Cardiac muscle cell (in vitro differentiated cells and primary cell): ENCODE results near the gene ESYT3. TPM values are rescaled to one million over a fixed set of nuclear protein-coding genes. Genes with fewer than 3 reads are reported as not detected.
A peak's percentile ranks its signal among the peaks of the same experiment; 100 is the strongest.

Experiments
- DNase-seq, 2 donors: peaks; one replicate each; pipeline versions ENCODE4 v3.0.0 to v3.0.0-alpha.2; 2010 to 2017; ENCODE audit warnings: low read depth in 1 of 2, low spot score in 1 of 2
- H3K27ac ChIP-seq: fragments of 200-600 bp; sonication (generic); 2 replicates; pipeline ENCODE4 v1.5.1; 2016
- H3K27me3 ChIP-seq: fragments of 200-600 bp; sonication (generic); 2 replicates; pipeline ENCODE4 v1.6.0; 2016; ENCODE audit warnings: control low read depth
- H3K36me3 ChIP-seq: fragments of 200-600 bp; sonication (generic); 2 replicates; pipeline ENCODE4 v1.5.1; 2016; ENCODE audit warnings: control low read depth
- H3K4me1 ChIP-seq: fragments of 200-600 bp; sonication (generic); 2 replicates; pipeline ENCODE4 v1.8.1; 2017; ENCODE audit warnings: low read depth, mild to moderate bottlenecking, mixed run types
- H3K4me3 ChIP-seq: fragments of 200-600 bp; sonication (generic); 2 replicates; pipeline ENCODE4 v1.5.1; 2016; ENCODE audit warnings: mild to moderate bottlenecking
- H3K9me3 ChIP-seq: fragments of 200-600 bp; sonication (generic); 2 replicates; pipeline ENCODE4 v1.5.1; 2017; ENCODE audit warnings: low read depth, mild to moderate bottlenecking, control low read depth
- polyA plus RNA-seq: library from polyadenylated mRNA; unstranded; fragments of >200 nt; fragmentation: Nextera tagmentation; extraction: Ambion mirVana; gene quantifications from 2 replicates; pipeline ENCODE4 v1.2.1, GENCODE V29; 2016
- total RNA-seq: library from RNA; depleted of rRNA; stranded (reverse); fragments of >200 nt; gene quantifications from 2 replicates; pipeline ENCODE4 v1.2.3, GENCODE V29; 2016
- TF ChIP-seq, protein P1 (sequence below): IDR thresholded peaks from 2 replicates; pipeline ENCODE4 v1.5.1; 2012; ENCODE audit warnings: low read depth, mild to moderate bottlenecking, low read length

Gene ESYT3
- total and polyA plus RNA-seq, 2 experiments from 2014 or later = 1.8 to 6.3 TPM

DNA sequence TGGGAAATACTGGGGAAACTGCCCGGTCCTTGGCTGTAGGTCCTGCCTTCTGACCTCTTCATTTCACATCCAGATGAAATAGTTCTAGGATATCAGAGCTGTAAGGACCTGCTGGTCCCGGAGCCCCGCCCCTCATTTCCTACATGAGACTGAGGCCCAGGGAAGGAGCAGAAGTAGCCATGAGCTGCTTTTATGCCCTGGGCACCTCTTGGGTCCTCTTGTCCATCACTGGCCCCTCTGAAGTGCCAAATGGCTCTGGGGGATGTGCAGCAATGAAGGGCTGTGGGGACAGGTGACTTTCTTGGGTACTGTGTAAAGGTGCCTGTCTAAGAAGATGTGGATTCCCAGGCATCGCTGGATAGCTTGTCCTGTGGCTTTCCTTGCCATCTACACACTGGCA lies 40.3 kb upstream of the ESYT3 start:
- no peak for DNase-seq
- no peak overlapping the region for H3K4me3 ChIP-seq
- peaks cover 4% of the 10 kb centered on the region for H3K36me3 ChIP-seq
- H3K27ac ChIP-seq = no peak overlapping the region
- H3K27me3 ChIP-seq = no peaks in the 10 kb centered on the region
- H3K4me1 ChIP-seq = peaks cover 18% of the 10 kb centered on the region
- TF ChIP-seq, protein P1, sequence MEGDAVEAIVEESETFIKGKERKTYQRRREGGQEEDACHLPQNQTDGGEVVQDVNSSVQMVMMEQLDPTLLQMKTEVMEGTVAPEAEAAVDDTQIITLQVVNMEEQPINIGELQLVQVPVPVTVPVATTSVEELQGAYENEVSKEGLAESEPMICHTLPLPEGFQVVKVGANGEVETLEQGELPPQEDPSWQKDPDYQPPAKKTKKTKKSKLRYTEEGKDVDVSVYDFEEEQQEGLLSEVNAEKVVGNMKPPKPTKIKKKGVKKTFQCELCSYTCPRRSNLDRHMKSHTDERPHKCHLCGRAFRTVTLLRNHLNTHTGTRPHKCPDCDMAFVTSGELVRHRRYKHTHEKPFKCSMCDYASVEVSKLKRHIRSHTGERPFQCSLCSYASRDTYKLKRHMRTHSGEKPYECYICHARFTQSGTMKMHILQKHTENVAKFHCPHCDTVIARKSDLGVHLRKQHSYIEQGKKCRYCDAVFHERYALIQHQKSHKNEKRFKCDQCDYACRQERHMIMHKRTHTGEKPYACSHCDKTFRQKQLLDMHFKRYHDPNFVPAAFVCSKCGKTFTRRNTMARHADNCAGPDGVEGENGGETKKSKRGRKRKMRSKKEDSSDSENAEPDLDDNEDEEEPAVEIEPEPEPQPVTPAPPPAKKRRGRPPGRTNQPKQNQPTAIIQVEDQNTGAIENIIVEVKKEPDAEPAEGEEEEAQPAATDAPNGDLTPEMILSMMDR = no peak
- H3K9me3 ChIP-seq = no peaks in the 10 kb centered on the region

DNA sequence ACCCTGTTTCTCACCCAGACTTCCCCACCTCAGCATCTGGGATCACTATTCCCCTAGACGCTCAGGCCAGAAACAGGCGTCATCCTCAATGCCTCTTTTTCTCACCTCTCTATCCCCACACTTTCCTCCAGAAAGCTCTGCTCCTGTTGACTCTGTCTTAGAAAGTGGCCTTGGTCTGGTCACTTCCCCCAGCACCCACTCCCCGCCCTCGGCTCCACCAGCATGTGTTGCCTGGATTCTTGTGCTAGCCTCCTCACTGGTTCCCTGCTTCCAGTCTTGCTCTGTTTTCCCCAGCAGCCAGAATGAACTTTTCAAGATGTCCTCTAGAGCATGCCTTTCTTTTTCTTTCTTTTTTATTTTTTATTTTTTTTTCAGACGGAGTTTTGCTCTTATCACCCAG lies 39.7 kb upstream of the ESYT3 start:
- no peak for DNase-seq

DNA sequence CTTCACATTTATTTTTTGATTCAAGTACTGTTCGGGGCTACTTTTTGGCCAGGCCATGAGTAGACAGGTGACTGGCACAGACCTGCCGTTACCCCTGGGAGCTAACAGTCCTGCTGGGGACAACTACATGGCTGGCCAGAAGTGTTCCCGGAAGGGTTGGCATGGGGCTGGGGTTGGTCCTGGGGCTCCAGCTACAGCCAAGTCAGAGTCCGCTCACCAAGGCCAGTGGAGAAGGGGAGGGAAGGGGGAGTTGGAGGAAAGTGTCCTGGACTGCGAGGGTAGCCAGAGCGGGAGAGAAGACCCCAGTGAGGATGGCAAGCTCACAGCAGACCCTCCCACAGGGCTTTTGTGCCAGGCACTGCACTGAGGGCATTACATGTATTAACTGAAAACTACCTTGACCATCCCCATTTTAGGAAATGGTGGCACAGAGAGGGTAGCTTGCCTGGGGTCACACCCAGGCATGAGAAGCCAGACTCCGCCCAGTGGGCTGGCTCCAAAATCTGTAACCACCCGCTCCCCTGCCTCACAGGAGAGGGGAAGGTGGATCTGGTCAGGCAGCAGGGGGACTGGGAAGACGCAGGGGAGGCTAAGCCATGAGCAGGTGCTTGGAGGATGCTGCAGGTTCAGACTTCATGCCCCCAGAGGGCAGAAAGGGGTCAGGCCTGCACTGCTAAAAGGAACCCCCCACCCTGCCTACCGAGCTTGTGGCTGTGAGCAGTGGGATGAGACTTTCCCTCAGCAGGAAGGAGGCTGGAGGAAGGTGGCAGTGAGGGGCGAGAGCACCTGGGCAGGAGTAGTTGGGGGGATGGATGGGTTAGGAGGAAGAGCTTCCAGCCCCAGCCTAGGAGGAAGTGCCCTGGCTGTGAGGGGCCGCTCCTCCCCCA lies 38.3 kb upstream of the ESYT3 start:
- H3K27ac ChIP-seq = peak overlapping the region; percentile 34

More for the DNA sequence above, 39.7 kb upstream of the ESYT3 start:
- Histone ChIP-seq H3K36me3 (peaks cover 8% of the 10 kb centered on the region), H3K4me3 (no peak overlapping the region), H3K9me3 (no peaks in the 10 kb centered on the region), H3K27ac (no peak overlapping the region), H3K4me1 (peaks cover 22% of the 10 kb centered on the region), H3K27me3 (no peaks in the 10 kb centered on the region)
- TF ChIP-seq, protein P1 = no peak

DNA sequence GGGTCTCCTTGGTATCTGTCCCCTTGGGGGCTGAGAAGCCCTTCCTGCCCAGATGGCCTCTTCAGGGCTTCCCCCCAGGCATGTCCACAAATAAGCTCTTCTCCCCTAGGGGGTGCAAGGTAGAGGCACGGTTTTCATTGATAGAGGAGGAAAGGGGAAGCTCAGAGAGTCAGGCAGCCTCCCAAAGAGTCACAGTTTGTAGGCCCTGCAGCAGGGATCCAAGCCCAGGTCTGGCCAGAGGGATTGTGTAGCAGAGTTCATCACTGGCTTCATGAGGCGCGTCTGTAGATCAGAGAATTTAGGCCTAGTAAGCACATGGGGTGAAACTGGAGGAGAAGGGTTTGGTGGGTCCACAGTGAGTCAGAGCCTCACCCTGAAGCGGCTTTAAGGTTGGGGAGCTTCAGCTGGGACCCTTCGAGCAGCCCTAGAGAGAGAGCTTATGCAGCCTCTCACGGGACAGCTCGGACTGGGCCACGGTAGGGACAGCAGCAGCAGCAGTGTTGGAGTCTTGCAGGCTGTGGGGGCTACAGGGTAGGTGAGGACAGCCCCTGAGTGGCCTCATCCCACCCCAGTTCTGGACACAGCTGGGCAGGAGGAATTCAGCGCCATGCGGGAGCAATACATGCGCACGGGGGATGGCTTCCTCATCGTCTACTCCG lies 37.5 kb upstream of the ESYT3 start:
- no peak for DNase-seq
- no peaks in the 10 kb centered on the region for H3K9me3 ChIP-seq
- H3K4me3 ChIP-seq = no peak overlapping the region
- peaks cover 17% of the 10 kb centered on the region for H3K36me3 ChIP-seq
- peak overlapping the region; percentile 34 for H3K27ac ChIP-seq
- H3K27me3 ChIP-seq = no peaks in the 10 kb centered on the region
- peaks cover 27% of the 10 kb centered on the region for H3K4me1 ChIP-seq
- TF ChIP-seq, protein P1 = no peak

More for the DNA sequence above, 38.3 kb upstream of the ESYT3 start:
- peaks cover 27% of the 10 kb centered on the region for H3K4me1 ChIP-seq
- no peak overlapping the region for H3K4me3 ChIP-seq
- TF ChIP-seq, protein P1 = no peak
- H3K36me3 ChIP-seq = peaks cover 13% of the 10 kb centered on the region
- DNase-seq = no peak
- no peaks in the 10 kb centered on the region for H3K9me3 ChIP-seq
- H3K27me3 ChIP-seq = no peaks in the 10 kb centered on the region

DNA sequence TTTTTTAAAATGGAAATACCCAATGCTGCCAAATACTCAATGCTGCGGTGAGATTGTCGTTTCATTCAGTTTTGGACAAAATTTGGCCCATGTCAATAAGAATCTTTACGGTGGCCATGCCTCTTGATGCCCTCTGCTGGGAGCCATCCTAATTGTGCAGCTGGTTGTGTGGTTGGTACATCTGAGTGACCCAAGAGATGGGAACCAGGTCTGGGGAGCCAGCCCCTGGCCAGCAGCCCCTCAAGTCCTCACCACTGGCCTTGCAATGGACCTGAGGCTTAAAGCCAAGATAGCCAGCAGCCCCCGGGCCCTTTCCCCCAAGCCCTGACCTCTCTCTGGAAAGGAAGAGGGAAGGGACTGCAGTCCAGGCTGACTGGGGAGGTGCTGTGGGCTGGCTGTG lies 36.4 kb upstream of the ESYT3 start:
- no peak for DNase-seq
- Histone ChIP-seq H3K27me3 (no peaks in the 10 kb centered on the region), H3K27ac (peak overlapping the region; percentile 78), H3K4me3 (no peak overlapping the region), H3K36me3 (peaks cover 22% of the 10 kb centered on the region), H3K9me3 (no peaks in the 10 kb centered on the region), H3K4me1 (peaks cover 22% of the 10 kb centered on the region)
- TF ChIP-seq, protein P1 = no peak
